ENCODE results near the gene CCNF. TPM values are rescaled to one million over a fixed set of nuclear protein-coding genes. Genes with fewer than 3 reads are reported as not detected.
A peak's percentile ranks its signal among the peaks of the same experiment; 100 is the strongest.

Gene CCNF
- total and polyA plus RNA-seq, 9 of the 15 experiments (the other 6 are each of a cell fraction or from before 2014, with no cell fraction given) = 4.1 to 70.1 (median 29.5) TPM

DNA sequence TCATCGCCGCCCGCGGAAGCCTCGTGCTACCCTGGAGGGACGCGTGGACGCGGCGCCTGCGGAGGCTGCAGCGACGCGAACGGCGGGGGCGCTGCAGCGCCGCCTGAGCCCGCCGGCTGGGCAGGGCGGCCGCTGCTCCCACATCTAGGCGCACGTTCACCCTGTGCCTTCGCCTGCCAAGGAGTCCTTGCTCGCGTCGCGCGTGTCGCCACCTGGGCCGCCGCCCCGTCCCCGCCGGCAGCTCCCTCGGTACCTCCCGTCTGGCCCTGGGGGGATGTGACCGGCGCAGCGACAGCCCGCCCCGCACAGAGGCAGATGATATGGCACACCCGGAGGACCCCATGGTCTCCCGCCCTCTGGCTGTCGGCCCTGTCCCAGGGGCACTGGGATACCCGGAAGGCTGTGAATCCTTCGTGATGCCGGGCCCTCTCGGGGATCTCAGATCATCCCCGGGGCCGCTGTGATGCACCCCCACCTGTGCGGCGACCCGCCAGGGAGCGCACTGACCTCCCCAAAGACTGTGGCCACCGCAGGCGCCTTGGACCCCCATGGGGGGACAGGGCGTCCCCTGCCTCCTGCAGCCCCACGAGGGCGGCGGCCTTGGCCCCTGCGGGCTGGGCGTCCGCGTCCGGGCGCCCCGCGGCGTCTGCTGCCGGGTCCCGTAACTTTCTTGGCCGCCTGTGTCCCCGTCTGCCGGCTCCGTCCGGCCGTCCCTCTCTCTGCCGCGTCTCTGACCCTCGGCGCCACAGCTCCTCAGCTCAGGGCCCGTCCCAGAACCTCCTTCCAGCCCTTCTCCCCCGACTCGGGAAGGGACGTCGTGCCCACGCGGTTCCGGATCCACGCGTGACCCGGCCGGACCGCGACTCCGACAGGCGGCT, 45.0 kb downstream of the CCNF start (continued):
- TF ChIP-seq, protein P1, sequence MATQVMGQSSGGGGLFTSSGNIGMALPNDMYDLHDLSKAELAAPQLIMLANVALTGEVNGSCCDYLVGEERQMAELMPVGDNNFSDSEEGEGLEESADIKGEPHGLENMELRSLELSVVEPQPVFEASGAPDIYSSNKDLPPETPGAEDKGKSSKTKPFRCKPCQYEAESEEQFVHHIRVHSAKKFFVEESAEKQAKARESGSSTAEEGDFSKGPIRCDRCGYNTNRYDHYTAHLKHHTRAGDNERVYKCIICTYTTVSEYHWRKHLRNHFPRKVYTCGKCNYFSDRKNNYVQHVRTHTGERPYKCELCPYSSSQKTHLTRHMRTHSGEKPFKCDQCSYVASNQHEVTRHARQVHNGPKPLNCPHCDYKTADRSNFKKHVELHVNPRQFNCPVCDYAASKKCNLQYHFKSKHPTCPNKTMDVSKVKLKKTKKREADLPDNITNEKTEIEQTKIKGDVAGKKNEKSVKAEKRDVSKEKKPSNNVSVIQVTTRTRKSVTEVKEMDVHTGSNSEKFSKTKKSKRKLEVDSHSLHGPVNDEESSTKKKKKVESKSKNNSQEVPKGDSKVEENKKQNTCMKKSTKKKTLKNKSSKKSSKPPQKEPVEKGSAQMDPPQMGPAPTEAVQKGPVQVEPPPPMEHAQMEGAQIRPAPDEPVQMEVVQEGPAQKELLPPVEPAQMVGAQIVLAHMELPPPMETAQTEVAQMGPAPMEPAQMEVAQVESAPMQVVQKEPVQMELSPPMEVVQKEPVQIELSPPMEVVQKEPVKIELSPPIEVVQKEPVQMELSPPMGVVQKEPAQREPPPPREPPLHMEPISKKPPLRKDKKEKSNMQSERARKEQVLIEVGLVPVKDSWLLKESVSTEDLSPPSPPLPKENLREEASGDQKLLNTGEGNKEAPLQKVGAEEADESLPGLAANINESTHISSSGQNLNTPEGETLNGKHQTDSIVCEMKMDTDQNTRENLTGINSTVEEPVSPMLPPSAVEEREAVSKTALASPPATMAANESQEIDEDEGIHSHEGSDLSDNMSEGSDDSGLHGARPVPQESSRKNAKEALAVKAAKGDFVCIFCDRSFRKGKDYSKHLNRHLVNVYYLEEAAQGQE (IDR thresholded peaks at IDR 0.05; ENCODE audit: borderline replicate concordance) = peak; percentile 31
- TF ChIP-seq, protein P1 (CRISPR knock-in tag; IDR thresholded peaks at IDR 0.05; ENCODE audit: low read depth) = peak; percentile 62; the same call in 1 of the 2 replicates
- peak; percentile 66; the same call in 1 of the 2 replicates for TF ChIP-seq KAT7 (CRISPR knock-in tag; IDR thresholded peaks at IDR 0.05; ENCODE audit: borderline replicate concordance)
- TF ChIP-seq LCOR (CRISPR knock-in tag; IDR thresholded peaks at IDR 0.05) = no peak
- TF ChIP-seq ZNF316 (IDR thresholded peaks at IDR 0.05) = no peak
- peak; percentile 34; the same call in 1 of the 2 replicates for TF ChIP-seq MTA3 (IDR thresholded peaks at IDR 0.05; ENCODE audit: borderline replicate concordance)
- TF ChIP-seq, protein P2, sequence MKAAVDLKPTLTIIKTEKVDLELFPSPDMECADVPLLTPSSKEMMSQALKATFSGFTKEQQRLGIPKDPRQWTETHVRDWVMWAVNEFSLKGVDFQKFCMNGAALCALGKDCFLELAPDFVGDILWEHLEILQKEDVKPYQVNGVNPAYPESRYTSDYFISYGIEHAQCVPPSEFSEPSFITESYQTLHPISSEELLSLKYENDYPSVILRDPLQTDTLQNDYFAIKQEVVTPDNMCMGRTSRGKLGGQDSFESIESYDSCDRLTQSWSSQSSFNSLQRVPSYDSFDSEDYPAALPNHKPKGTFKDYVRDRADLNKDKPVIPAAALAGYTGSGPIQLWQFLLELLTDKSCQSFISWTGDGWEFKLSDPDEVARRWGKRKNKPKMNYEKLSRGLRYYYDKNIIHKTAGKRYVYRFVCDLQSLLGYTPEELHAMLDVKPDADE (conservative IDR thresholded peaks at IDR 0.05; ENCODE audit: control insufficient read depth, low read depth, low read length) = peak; percentile 55; the same call in 1 of the 2 replicates
- TF ChIP-seq ZNF24 (IDR thresholded peaks at IDR 0.05) = no peak
- TF ChIP-seq NFIC (IDR thresholded peaks at IDR 0.05) = 0 out of 2 replicates have a peak, but pooled peaks have one; percentile 17
- no peak for TF ChIP-seq ZNF384 (IDR thresholded peaks at IDR 0.05; ENCODE audit: low read depth, low read length)
- TF ChIP-seq KLF10 (CRISPR knock-in tag; IDR thresholded peaks at IDR 0.05) = no peak
- TF ChIP-seq, protein P3, sequence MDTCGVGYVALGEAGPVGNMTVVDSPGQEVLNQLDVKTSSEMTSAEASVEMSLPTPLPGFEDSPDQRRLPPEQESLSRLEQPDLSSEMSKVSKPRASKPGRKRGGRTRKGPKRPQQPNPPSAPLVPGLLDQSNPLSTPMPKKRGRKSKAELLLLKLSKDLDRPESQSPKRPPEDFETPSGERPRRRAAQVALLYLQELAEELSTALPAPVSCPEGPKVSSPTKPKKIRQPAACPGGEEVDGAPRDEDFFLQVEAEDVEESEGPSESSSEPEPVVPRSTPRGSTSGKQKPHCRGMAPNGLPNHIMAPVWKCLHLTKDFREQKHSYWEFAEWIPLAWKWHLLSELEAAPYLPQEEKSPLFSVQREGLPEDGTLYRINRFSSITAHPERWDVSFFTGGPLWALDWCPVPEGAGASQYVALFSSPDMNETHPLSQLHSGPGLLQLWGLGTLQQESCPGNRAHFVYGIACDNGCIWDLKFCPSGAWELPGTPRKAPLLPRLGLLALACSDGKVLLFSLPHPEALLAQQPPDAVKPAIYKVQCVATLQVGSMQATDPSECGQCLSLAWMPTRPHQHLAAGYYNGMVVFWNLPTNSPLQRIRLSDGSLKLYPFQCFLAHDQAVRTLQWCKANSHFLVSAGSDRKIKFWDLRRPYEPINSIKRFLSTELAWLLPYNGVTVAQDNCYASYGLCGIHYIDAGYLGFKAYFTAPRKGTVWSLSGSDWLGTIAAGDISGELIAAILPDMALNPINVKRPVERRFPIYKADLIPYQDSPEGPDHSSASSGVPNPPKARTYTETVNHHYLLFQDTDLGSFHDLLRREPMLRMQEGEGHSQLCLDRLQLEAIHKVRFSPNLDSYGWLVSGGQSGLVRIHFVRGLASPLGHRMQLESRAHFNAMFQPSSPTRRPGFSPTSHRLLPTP (IDR thresholded peaks at IDR 0.05; ENCODE audit: borderline replicate concordance, extremely low read depth, insufficient read length) = no peak
- peak; percentile 53 for TF ChIP-seq CCNT2 (IDR thresholded peaks at IDR 0.05; ENCODE audit: borderline replicate concordance, extremely low read depth, insufficient read length, low read depth, low read length)
- TF ChIP-seq ELF4 (CRISPR knock-in tag; IDR thresholded peaks at IDR 0.05) = peak; percentile 58; the same call in 1 of the 2 replicates
- no peak for TF ChIP-seq SRSF7 (optimal IDR thresholded peaks at IDR 0.05; ENCODE audit: low read depth, low read length)

Measured in K562 (cell line).